Activated naive CD8-positive, alpha-beta T cell treated with anti-CD3 and anti-CD28 coated beads for 36 hours (primary cell): ENCODE results near the gene SHISA9. TPM values are rescaled to one million over a fixed set of nuclear protein-coding genes. Genes with fewer than 3 reads are reported as not detected.

Source experiments
- DNase-seq: peaks from one replicate; pipeline ENCODE4 v3.0.0; 2021
- H3K27ac Mint-ChIP-seq: one replicate; pipeline ENCODE4 v1.8.0; 2022; ENCODE audit warnings: mild to moderate bottlenecking, moderate library complexity, mixed read lengths
- H3K27me3 Mint-ChIP-seq: one replicate; pipeline ENCODE4 v1.8.0; 2022; ENCODE audit warnings: mild to moderate bottlenecking, mixed read lengths
- H3K36me3 Mint-ChIP-seq: one replicate; pipeline ENCODE4 v1.8.0; 2021; ENCODE audit warnings: mild to moderate bottlenecking, mixed read lengths
- H3K4me1 Mint-ChIP-seq: one replicate; pipeline ENCODE4 v1.8.0; 2021; ENCODE audit warnings: mixed read lengths
- H3K4me3 Mint-ChIP-seq: one replicate; pipeline ENCODE4 v1.8.0; 2022; ENCODE audit warnings: mild to moderate bottlenecking, moderate library complexity, mixed read lengths
- H3K9me3 Mint-ChIP-seq: one replicate; pipeline ENCODE4 v1.8.0; 2022; ENCODE audit warnings: mixed read lengths
- total RNA-seq, 2 experiments: library from RNA; stranded (reverse); gene quantifications; one replicate each; pipeline ENCODE4 v1.2.3, GENCODE V29; 2021

SHISA9 gene
- total RNA-seq, 2 experiments from 2014 or later, result not detected

DNA sequence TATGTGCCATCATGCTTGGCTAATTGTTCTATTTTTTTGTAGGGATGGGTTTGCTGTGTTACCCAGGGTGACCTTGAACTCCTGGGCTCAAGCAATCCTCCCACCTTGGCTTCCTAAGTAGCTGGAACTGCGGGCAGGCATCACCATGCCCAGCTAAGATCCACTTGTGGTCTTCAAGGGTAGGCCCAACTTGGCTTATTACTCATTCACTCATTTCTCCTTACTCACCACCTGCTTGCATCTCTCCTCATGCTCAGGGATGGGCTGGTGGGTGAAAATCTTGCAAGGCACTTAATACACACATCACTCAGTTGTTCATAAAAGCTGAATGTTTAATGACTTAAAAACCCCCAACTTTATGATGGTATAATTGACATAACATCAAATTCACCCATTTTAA, 207.8 kb downstream of the SHISA9 start:
- Mint-ChIP-seq H3K9me3 (peaks cover 5% of the 10 kb centered on the region), H3K27me3 (peaks cover 5% of the 10 kb centered on the region), H3K27ac (no peak overlapping the region), H3K4me1 (no peaks in the 10 kb centered on the region), H3K36me3 (no peaks in the 10 kb centered on the region), H3K4me3 (no peak overlapping the region)
- no peak for DNase-seq

DNA sequence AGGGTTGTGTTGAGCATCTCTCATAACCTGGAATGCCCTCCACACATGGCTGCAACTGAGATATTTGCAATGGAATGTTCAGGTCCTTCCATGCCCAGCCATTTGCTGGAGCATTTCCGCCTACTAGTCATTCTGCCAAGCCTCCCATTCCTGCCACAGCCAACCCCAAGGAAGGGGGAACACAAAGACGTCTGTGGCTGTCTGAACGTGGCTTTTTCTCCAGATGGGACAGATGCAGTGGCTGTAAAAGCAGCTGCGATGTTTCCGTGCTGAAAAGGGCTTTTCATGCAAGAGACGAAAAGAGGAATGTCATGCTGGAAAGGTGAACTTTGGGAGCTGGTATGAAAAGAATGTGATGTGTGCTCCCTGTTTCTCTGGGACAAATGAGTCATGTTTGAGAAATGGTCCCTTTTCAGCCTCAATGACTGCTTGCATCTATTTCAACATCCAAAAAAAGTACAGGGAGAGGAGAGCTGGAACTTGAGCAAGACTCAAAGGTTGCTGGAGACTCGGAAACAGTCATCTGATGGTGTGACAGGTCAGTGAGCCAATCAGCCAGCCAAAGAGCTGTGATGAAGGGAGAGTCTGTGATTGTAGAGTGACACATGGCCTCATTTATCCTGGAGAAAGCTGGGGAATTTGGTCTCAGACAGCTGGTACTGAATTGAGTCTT, 208.9 kb downstream of the SHISA9 start:
- no peaks in the 10 kb centered on the region for H3K36me3 Mint-ChIP-seq

DNA sequence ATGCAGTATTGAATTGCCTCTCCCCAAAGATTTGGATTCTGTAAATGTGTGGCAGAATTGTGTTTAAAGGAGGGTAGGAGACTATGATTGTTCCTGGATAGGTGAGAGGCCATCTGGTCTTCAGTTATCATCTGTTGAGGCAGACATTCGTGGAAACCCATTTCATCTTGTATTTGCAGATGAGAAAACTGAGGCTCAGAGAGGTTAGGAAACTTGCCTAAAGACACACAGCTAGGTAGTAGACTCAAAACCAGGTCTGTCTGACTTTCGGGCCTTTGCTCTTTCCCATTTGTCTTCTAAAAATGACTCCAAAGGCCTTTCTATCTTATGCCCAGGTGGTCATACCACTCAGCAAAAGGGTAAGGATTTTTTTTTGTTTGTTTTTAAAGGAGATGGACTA, 210.3 kb downstream of the SHISA9 start:
- H3K9me3 Mint-ChIP-seq, result peaks cover 2% of the 10 kb centered on the region
- H3K4me1 Mint-ChIP-seq, result no peaks in the 10 kb centered on the region
- H3K4me3 Mint-ChIP-seq, result no peak overlapping the region
- H3K27me3 Mint-ChIP-seq, result peaks cover 5% of the 10 kb centered on the region
- H3K36me3 Mint-ChIP-seq, result no peaks in the 10 kb centered on the region
- no peak overlapping the region for H3K27ac Mint-ChIP-seq
- no peak for DNase-seq

More for the DNA sequence above, 208.9 kb downstream of the SHISA9 start:
- Mint-ChIP-seq H3K4me1 (no peaks in the 10 kb centered on the region), H3K27me3 (peaks cover 5% of the 10 kb centered on the region), H3K27ac (no peak overlapping the region), H3K4me3 (no peak overlapping the region), H3K9me3 (peaks cover 2% of the 10 kb centered on the region)
- DNase-seq, result no peak

DNA sequence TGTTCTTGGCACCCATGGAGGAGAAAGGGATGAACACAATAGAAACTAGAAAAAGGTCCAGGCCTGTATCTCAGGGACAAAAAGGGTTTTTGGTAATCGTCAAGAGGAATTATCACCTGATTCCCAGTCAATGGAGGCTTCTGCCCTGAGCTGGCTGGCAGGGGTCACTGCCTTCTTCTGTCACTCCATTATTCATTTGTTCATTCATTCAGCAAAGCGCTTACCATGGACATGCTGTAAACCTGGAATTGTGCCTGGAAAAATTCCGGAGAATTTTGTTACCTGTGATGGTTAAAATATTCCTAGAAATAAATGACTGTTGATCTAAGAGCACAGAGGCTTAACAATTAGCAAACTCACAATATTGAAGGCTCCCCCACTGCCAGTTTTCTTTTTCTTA, 212.3 kb downstream of the SHISA9 start:
- Mint-ChIP-seq H3K4me1 (no peaks in the 10 kb centered on the region), H3K4me3 (no peak overlapping the region), H3K36me3 (no peaks in the 10 kb centered on the region), H3K27ac (no peak overlapping the region), H3K9me3 (peaks cover 1% of the 10 kb centered on the region), H3K27me3 (peaks cover 5% of the 10 kb centered on the region)
- DNase-seq, result no peak

DNA sequence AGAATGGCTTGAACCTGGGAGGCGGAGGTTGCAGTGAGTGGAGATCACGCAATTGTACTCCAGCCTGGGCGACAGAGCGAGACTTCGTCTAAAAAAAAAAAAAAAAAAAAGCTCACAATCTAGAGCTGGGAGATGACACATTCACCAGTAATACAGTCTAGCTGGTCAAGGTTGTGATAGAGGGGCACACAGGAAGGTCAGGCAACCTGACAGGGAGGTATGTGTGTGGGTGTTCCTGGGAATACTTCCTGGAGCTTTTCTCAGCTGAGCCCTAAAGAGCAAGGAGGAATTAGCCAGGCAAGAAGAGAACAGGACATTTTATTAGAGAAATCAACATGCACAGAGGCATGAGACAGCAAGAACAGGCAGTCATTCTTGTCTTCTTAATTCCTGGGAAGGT, 216.7 kb downstream of the SHISA9 start:
- no peak for DNase-seq
- Mint-ChIP-seq H3K36me3 (no peaks in the 10 kb centered on the region), H3K27me3 (peaks cover 4% of the 10 kb centered on the region), H3K9me3 (no peaks in the 10 kb centered on the region), H3K4me3 (no peak overlapping the region), H3K4me1 (no peaks in the 10 kb centered on the region), H3K27ac (no peak overlapping the region)

DNA sequence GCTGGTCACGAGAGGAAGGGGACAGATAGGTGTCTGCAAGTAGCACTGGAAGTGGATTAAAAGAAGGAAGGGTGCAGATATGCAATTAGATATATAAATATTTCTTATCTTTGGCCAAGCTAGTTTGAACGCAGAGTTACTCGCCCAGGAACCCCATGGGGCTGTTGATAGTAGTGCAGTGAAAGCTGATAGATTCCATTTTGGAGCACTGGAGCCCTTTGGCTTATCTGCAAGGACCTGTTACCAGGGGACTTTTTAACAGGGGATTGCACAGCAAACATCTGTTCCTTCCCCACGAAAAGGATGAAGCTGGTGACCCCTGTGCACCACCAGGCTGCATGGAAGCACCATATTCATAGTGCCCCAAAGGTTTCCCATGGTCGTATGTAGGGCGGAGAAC, 218.7 kb downstream of the SHISA9 start:
- no peak for DNase-seq
- Mint-ChIP-seq H3K27me3 (peaks cover 4% of the 10 kb centered on the region), H3K4me1 (no peaks in the 10 kb centered on the region), H3K27ac (no peak overlapping the region), H3K4me3 (no peak overlapping the region), H3K9me3 (peaks cover 4% of the 10 kb centered on the region), H3K36me3 (no peaks in the 10 kb centered on the region)

DNA sequence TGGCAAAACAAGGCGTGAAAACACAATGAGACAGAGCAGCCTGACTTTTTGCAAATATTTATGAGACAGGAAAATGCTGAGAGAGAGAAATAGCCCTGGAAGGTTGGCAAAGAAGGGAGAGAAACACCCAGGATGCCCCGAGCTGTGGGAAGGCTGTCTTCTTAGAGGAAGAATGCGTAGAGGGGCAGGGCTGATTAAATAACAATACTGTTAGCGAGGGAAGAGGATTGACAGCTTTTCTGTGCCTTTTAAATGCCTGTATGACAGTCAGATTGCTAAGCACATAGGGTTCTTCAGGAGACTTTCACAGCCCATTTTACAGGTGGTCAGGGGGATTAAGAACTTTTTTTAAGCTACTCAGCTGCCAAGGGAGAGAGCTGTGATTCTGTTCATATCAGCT, 219.2 kb downstream of the SHISA9 start:
- Mint-ChIP-seq H3K4me1 (no peaks in the 10 kb centered on the region), H3K9me3 (peaks cover 4% of the 10 kb centered on the region), H3K27me3 (peaks cover 4% of the 10 kb centered on the region), H3K27ac (no peak overlapping the region), H3K36me3 (no peaks in the 10 kb centered on the region), H3K4me3 (no peak overlapping the region)
- DNase-seq, result no peak

DNA sequence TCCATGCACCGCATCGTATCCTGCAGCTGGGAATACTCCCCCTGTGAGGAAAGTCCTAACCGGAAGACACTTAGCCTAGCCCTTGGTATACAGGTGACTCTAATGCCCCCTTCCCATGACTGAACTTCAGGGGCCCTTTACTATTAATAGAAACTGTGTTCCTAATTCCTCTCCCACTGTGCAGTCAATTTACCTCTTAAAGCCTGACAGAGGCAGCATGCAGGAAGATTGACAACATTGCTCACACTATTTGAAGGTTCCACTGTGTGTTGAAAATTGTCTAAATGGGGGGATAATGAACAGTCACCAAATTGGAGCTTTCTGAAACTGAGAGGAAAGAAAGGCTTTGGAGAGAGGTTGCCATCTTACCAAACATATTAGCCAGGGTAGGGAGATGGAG, 222.6 kb downstream of the SHISA9 start:
- Mint-ChIP-seq H3K4me1 (no peaks in the 10 kb centered on the region), H3K27ac (no peak overlapping the region), H3K4me3 (no peak overlapping the region), H3K27me3 (peaks cover 18% of the 10 kb centered on the region), H3K9me3 (peaks cover 4% of the 10 kb centered on the region), H3K36me3 (no peaks in the 10 kb centered on the region)
- no peak for DNase-seq

DNA sequence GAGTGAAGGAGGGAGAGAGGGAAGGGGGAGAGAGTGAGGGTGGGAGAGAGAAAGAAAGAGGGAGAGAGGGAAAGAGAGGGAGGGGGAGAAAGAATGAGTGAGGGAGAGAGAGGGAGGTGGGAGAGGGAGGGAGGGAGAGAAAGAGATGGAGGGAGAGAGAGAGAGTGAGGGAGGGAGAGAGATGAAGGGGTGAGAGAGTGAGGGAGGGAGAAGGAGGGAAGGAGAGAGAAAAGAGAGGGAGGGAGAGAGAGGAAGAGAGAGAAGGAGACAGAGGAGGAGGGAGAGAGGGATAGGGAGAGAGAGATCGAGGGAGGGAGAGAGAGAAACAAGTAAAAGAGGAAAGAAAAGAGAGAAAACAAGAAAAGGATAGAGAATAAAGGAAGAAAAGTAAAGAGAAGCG, 225.7 kb downstream of the SHISA9 start:
- Mint-ChIP-seq H3K27me3 (peaks cover 14% of the 10 kb centered on the region), H3K4me1 (no peaks in the 10 kb centered on the region), H3K36me3 (no peaks in the 10 kb centered on the region), H3K27ac (no peak overlapping the region), H3K9me3 (peaks cover 4% of the 10 kb centered on the region), H3K4me3 (no peak overlapping the region)
- DNase-seq, result no peak

DNA sequence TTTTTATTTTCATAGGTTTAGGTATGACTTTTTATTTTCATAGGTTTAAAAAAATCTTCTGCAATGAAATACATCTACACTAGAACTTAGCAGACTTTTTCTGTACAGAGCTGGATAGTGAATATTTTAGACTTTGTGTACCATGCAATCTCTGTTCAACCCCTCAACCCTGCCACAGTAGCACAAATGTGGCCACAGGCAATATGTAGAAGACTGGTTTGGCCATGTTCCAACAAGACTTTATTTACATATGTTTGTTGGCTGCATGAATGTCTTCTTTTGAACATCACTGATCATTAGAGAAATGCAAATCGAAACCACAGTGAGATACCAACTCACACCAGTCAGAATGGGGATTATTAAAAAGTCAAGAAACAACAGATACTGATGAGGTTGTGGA, 229.2 kb downstream of the SHISA9 start:
- no peaks in the 10 kb centered on the region for H3K4me1 Mint-ChIP-seq
- H3K27ac Mint-ChIP-seq, result no peak overlapping the region
- no peak for DNase-seq
- no peak overlapping the region for H3K4me3 Mint-ChIP-seq
- no peaks in the 10 kb centered on the region for H3K36me3 Mint-ChIP-seq
- peaks cover 14% of the 10 kb centered on the region for H3K27me3 Mint-ChIP-seq
- H3K9me3 Mint-ChIP-seq, result peaks cover 9% of the 10 kb centered on the region

DNA sequence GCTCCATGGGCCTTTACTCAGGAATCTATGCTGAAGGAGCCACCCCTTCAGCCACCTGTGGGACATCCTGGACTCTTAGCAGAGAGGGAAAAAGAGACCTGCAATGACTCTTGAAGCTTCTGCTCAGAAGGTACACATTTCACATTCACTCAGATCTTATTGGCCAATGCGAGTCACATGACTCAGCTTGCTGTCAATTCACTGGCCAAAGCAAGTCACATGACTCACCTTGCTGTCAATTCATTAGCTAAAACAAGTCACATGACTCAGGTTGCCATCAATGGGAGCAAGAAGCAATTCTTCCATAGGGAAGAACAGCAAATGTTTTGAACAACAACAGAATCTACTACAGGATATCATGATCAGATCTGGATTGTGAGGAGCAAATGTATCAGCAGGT, 233.4 kb downstream of the SHISA9 start:
- H3K9me3 Mint-ChIP-seq, result peaks cover 11% of the 10 kb centered on the region
- no peaks in the 10 kb centered on the region for H3K36me3 Mint-ChIP-seq
- H3K4me1 Mint-ChIP-seq, result no peaks in the 10 kb centered on the region
- no peak overlapping the region for H3K4me3 Mint-ChIP-seq
- no peaks in the 10 kb centered on the region for H3K27me3 Mint-ChIP-seq
- no peak for DNase-seq
- H3K27ac Mint-ChIP-seq, result no peak overlapping the region

DNA sequence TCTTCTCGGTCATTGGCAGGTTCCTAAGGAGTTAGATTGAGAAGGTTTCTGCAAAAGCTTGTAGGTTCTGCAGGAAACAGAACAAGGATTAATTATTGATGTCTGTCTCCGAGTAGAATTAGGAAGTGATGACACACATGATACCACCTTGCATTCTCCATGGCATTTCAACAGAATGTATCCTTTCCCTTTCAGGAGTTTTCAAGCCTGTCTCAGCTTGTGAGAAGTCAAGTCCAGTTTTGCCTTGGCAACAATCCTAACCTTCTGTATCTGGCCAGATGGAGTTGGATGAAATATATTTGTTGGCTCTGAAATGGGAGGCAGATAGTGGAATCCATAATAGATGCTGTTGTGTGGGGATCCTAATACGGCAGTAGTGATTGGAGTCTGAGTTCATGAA, 235.5 kb downstream of the SHISA9 start:
- no peaks in the 10 kb centered on the region for H3K4me1 Mint-ChIP-seq
- no peaks in the 10 kb centered on the region for H3K36me3 Mint-ChIP-seq
- no peaks in the 10 kb centered on the region for H3K27me3 Mint-ChIP-seq
- H3K9me3 Mint-ChIP-seq, result peaks cover 11% of the 10 kb centered on the region
- no peak for DNase-seq
- no peak overlapping the region for H3K4me3 Mint-ChIP-seq
- no peak overlapping the region for H3K27ac Mint-ChIP-seq

DNA sequence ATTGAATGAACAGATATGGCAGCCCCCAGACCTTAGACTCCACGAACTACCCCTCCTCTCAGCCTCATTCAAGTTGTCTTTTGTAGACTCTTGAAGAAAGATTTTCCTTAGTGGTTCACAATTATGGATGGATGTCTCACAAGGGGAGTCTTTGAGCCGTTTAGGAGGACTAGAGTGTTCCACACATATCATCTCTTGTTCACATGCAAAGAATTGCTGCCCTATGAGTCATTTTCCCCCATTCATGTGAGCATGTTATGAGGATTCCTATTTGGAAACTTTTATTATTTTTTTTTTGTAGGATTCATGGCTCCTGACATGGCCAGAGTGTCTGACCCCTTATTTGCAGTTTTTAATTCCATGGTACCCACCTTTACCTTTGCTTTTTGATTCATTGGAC, 237.1 kb downstream of the SHISA9 start:
- no peak overlapping the region for H3K4me3 Mint-ChIP-seq
- DNase-seq, result no peak
- no peaks in the 10 kb centered on the region for H3K4me1 Mint-ChIP-seq
- H3K36me3 Mint-ChIP-seq, result no peaks in the 10 kb centered on the region
- peaks cover 11% of the 10 kb centered on the region for H3K9me3 Mint-ChIP-seq
- no peak overlapping the region for H3K27ac Mint-ChIP-seq
- no peaks in the 10 kb centered on the region for H3K27me3 Mint-ChIP-seq

DNA sequence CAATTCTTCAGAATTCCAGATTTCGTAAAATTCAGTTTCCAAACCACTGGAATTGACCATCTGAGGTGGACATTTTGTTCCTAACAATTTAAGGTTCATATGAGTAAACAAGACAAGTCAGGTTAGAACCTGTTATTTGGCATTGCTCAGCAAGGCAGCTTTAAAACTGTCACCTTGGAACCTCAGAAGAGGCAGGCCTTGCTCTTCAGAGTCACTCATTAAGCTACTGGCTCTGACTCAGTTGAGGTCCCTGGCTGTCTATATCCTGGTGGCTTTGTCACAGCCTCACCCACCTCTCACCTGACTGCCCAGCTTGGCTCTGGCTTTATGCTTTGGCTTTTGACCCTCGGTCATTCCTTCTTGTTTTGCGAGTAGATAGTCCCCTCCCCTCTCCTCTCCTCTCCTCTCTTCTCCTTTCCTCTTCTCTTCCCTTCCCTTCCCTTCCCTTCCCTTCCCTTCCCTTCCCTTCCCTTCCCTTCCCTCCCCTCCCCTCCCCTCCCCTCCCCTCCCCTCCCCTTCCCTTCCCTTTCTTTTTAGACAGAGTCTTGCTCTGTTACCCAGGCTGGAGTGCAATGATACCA, 238.4 kb downstream of the SHISA9 start:
- H3K9me3 Mint-ChIP-seq, result peaks cover 7% of the 10 kb centered on the region
- DNase-seq, result no peak
- H3K36me3 Mint-ChIP-seq, result no peaks in the 10 kb centered on the region
- H3K4me3 Mint-ChIP-seq, result no peak overlapping the region
- no peak overlapping the region for H3K27ac Mint-ChIP-seq
- no peaks in the 10 kb centered on the region for H3K4me1 Mint-ChIP-seq
- no peaks in the 10 kb centered on the region for H3K27me3 Mint-ChIP-seq

DNA sequence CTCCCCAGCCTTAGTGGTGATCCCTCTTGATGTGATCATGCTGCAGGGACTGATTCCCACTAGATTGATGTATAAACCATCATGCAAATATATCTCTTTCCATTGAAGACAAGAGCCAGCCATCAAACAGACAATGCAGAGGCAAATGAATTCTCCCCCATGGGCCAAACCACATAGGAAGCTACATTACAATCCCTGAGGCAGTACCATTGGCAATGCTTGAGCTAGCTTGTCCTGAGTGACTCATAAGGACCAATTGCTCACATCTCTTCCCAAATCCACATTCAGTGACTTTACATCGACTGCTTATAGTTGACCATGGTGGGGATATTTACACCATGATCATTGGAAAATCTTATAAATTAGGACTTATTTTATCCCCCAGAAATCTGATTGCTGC, 242.2 kb downstream of the SHISA9 start:
- H3K4me1 Mint-ChIP-seq, result no peaks in the 10 kb centered on the region
- no peak for DNase-seq
- H3K36me3 Mint-ChIP-seq, result no peaks in the 10 kb centered on the region
- no peak overlapping the region for H3K27ac Mint-ChIP-seq
- no peaks in the 10 kb centered on the region for H3K27me3 Mint-ChIP-seq
- H3K9me3 Mint-ChIP-seq, result peaks cover 2% of the 10 kb centered on the region
- no peak overlapping the region for H3K4me3 Mint-ChIP-seq

DNA sequence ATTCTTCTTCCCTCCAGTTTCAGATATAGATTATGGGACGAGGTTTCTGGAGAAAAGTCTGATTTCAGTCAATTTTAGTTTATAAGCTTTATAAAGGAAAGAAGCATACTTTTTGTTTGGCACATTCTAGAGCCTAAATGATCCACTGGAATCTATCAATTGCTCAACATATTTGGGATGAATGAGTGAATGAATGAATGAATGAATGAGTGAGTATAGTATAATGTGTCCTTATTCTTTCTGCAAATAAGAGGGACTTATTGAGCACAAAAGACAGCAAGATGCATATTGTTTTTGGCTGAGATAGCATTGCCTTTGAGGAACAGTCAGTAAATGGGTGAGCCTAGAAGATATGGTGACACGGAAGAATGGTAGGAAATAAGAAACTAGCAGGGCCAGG, 245.4 kb downstream of the SHISA9 start:
- Mint-ChIP-seq H3K27me3 (no peaks in the 10 kb centered on the region), H3K4me3 (no peak overlapping the region), H3K36me3 (no peaks in the 10 kb centered on the region)

More for the DNA sequence above, 245.4 kb downstream of the SHISA9 start:
- Mint-ChIP-seq H3K4me1 (no peaks in the 10 kb centered on the region), H3K27ac (no peak overlapping the region), H3K9me3 (no peaks in the 10 kb centered on the region)
- DNase-seq, result no peak
